Renal pelvis (tissue), 4 donors: ENCODE measurements around the gene CRIP3. TPM values are rescaled to one million over a fixed set of nuclear protein-coding genes. Genes with fewer than 3 reads are reported as not detected.

Experiments used
- DNase-seq: peaks from one replicate; pipeline ENCODE4 v3.0.0-alpha.2; 2013
- polyA plus RNA-seq, 3 donors: library from polyadenylated mRNA; unstranded; fragments of 120-200 nt; gene quantifications; one replicate each; pipeline ENCODE4 v1.2.1, GENCODE V29; 2013; ENCODE audit not compliant: insufficient read length in 3 of 3

CRIP3 gene
- polyA plus RNA-seq, 3 donors: 3.8 to 8.3 (median 8.1) TPM

- DNase-seq: no peak
Measured at GRCh38 chr6:43256670-43257366, 51.8 kb downstream of the CRIP3 start.

Other genes with a start within 250 kb of the CRIP3 start
- gene MRPL2, start 249.4 kb downstream of the CRIP3 start, polyA plus RNA-seq: 10 to 100 TPM; 65.2 to 69.9 (median 69.9) TPM
- gene KLC4, start 249.2 kb downstream of the CRIP3 start, polyA plus RNA-seq: 10 to 100 TPM; 58.0 to 82.5 (median 78.5) TPM
- gene PTK7, start 232.5 kb downstream of the CRIP3 start, polyA plus RNA-seq: 100 to 1,000 TPM; 229 to 267 (median 251) TPM
- gene SRF, start 137.6 kb downstream of the CRIP3 start, polyA plus RNA-seq: 10 to 100 TPM; 29.0 to 34.7 (median 32.5) TPM
- gene CUL9, start 126.6 kb downstream of the CRIP3 start, polyA plus RNA-seq: 10 to 100 TPM; 34.3 to 52.2 (median 47.5) TPM
- gene DNPH1, start 79.3 kb downstream of the CRIP3 start, polyA plus RNA-seq: 100 to 1,000 TPM in 1 of 3 donors, 10 to 100 TPM in 2; 65.6 to 104 (median 99.8) TPM
- gene TTBK1, start 65.3 kb downstream of the CRIP3 start, polyA plus RNA-seq: under 1 TPM; 0.36 to 0.47 (median 0.43) TPM
- under 1 TPM; 0.84 to 0.90 (median 0.86) TPM for gene SLC22A7, start 10.6 kb downstream of the CRIP3 start, polyA plus RNA-seq
- gene ZNF318, start 60.8 kb upstream of the CRIP3 start, polyA plus RNA-seq: 10 to 100 TPM; 25.9 to 38.8 (median 32.9) TPM
- 10 to 100 TPM; 22.9 to 30.4 (median 28.9) TPM for gene ABCC10, start 118.7 kb upstream of the CRIP3 start, polyA plus RNA-seq
- 1 to 10 TPM; 1.5 to 1.6 (median 1.6) TPM for gene DLK2, start 146.7 kb upstream of the CRIP3 start, polyA plus RNA-seq
- 10 to 100 TPM; 35.1 to 46.0 (median 45.1) TPM for gene TJAP1, start 168.7 kb upstream of the CRIP3 start, polyA plus RNA-seq
- 1 to 10 TPM; 1.2 to 1.6 (median 1.4) TPM for gene LRRC73, start 201.5 kb upstream of the CRIP3 start, polyA plus RNA-seq
- 100 to 1,000 TPM; 140 to 164 (median 148) TPM for gene YIPF3, start 208.1 kb upstream of the CRIP3 start, polyA plus RNA-seq
- gene POLR1C, start 208.3 kb upstream of the CRIP3 start, polyA plus RNA-seq: 10 to 100 TPM; 39.8 to 43.8 (median 42.9) TPM